HG02623 (cell line): ENCODE results near the gene SPO11.

Experiments
- ATAC-seq: cut with Tn5 transposase; IDR thresholded peaks from one replicate; pipeline ENCODE4 v1.9.1; 2021; ENCODE audit warnings: moderate library complexity; ENCODE audit not compliant: unreplicated experiment

SPO11 gene

GRCh38 chr20:57310821-57311514, 18.6 kb upstream of the SPO11 start:
- no peak for ATAC-seq

- no peak for ATAC-seq
Observed at GRCh38 chr20:57312138-57312537, 17.5 kb upstream of the SPO11 start.

DNA sequence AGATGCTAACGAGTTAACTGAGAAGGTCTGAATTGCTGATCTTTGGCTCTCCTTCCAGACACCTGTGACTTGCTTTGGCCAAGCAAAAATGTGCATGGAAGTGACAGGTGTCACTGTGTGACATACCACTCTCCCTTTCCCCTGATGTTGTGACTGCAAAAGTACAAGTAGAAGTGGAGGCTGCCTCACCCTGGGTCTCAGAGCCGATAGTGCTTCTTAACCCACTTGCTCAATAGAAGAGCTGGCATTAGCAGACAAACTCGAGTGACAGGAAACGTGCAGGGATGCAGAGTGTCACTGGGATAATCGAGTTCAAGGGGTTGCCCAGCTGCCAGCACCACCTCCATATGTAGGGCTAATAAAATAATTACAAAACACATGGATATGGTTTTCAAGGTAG, 16.4 kb upstream of the SPO11 start:
- no peak for ATAC-seq

GRCh38 chr20:57313951-57314350, 15.7 kb upstream of the SPO11 start:
- ATAC-seq = no peak

GRCh38 chr20:57315083-57315975, 14.3 kb upstream of the SPO11 start:
- ATAC-seq = no peak

GRCh38 chr20:57315976-57316480, 13.6 kb upstream of the SPO11 start:
- no peak for ATAC-seq

DNA sequence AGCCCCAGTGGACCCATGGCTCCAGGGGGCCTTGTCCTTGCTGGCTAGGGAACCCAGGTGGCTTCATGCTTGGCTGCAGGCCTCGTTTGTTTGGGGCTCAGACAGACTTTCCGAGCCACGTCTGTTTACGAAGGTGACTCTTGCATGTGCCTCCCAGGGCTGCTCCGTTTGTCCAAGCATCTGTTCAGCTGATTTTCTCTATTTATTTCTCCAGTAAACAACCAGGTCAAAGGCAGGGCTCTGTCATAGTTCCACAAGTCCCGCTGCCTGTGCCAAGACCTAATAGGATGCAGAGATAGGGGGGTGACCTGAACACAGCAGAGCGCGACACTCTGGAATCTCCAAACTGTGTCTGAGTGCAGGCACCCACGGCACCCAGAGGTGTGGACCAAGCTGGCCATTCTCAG, 12.8 kb upstream of the SPO11 start:
- no peak for ATAC-seq

DNA sequence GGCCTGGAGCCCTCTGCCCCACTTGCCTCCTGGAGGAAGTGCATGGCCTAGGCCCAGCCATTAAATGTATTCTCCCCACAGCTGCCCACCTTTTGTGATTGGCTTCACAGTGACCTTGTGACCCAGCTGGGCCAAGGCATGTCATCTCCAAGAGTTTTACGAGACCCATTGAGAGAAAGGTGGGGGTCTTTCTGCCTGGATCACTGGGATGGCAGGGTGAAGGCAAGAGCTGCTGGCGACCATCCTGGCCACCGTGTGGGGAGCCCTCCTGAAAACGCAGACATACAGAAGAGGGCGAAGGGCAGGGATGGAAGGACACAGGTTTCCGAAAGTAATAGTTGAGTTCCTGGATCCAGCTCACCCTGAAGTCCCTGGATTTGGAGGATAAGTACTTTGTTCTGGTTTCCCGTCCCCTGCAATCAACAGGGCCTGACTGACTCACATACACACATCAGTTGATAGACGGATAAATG, 12.3 kb upstream of the SPO11 start:
- ATAC-seq = no peak

- ATAC-seq = no peak
Observed at GRCh38 chr20:57317789-57318371, 11.7 kb upstream of the SPO11 start.

GRCh38 chr20:57319584-57319983, 10.0 kb upstream of the SPO11 start:
- no peak for ATAC-seq

- ATAC-seq = no peak
Observed at GRCh38 chr20:57320358-57320757, 9.2 kb upstream of the SPO11 start.

GRCh38 chr20:57321142-57321541, 8.5 kb upstream of the SPO11 start:
- no peak for ATAC-seq

DNA sequence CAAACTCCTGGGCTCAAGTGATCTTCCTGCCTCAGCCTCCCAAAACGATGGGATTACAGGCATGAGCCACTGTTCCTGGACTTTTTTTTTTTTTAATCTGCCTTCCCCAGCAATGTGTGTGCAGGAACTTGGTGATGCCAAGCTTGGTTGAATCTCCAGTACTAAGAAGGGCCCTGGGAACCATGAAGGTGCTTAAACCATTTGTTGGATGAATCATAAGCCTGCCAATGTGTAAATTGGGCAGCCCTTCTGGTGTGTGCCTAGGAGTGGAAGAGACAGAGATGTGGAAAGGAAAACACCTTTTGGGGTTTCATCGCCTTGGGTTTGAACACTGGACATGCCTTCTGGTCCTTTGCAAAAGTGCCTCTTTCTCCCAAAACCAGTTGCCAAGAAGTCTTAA, 7.1 kb upstream of the SPO11 start:
- ATAC-seq = no peak

GRCh38 chr20:57323034-57323433, 6.6 kb upstream of the SPO11 start:
- no peak for ATAC-seq

GRCh38 chr20:57325632-57326356, 3.8 kb upstream of the SPO11 start:
- ATAC-seq = no peak

- no peak for ATAC-seq
Observed at GRCh38 chr20:57326667-57327455, 2.7 kb upstream of the SPO11 start.

DNA sequence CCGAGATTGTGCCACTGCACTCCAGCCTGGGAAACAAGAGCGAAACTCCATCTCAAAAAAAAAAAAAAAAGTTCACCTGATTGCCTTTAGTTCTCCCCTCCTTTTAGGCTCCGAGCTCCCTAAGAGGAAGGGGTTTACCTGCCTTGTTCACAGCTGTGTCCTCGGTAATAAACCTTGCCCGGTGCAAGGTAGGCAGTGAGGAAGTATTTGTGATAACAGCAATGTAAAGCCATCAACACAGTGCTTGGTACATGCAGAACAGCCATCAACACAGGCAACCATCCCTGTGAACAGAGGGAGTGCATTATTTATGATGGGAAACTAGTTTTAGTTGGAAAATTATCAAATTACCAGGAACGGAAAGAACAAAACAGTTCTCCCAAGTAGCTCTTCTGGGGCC, 1.8 kb upstream of the SPO11 start:
- ATAC-seq = no peak

DNA sequence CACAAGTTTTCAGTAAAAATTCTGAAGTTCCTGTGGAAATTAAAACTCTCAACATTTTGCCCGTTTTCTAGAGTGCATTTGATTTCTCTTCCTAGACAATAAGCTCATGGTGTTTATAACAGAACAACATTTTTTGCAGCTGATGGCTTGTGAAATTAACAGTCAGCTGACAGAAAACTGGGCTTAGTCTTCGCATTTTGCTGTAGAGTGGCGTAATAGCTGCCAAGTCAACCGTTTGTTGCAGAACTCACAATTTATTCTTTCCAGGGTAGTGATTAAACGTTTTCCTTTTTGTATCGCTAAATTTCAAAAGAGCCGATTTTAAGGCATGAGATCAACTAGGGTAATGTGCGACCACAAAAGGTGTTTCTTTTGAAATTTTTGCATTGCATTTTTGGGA, 1.4 kb downstream of the SPO11 start:
- no peak for ATAC-seq

- no peak for ATAC-seq
Observed at GRCh38 chr20:57332105-57333089, 2.8 kb downstream of the SPO11 start.
